Measurements from ENCODE around the gene TAS2R60. TPM values are rescaled to one million over a fixed set of nuclear protein-coding genes. Genes with fewer than 3 reads are reported as not detected.

TAS2R60 gene
- polyA plus RNA-seq, 1 donor from 2014 or later, result not detected

Other genes with a start within 250 kb of the TAS2R60 start
- not detected in 2 replicates for gene TAS2R40, start 221.4 kb upstream of the TAS2R60 start, polyA plus RNA-seq
- gene GSTK1, start 180.0 kb upstream of the TAS2R60 start, polyA plus RNA-seq, result 12.8 and 16.5 TPM in 2 replicates
- gene TMEM139, start 158.5 kb upstream of the TAS2R60 start, polyA plus RNA-seq, result not detected in 2 replicates
- 9.0 and 15.8 TPM in 2 replicates for gene CASP2, start 155.1 kb upstream of the TAS2R60 start, polyA plus RNA-seq
- gene CLCN1, start 127.3 kb upstream of the TAS2R60 start, polyA plus RNA-seq, result 0.20 TPM in 1 of 2 replicates, not detected in the other
- 45.9 and 58.5 TPM in 2 replicates for gene FAM131B, start 80.7 kb upstream of the TAS2R60 start, polyA plus RNA-seq
- gene ZYX, start 62.1 kb upstream of the TAS2R60 start, polyA plus RNA-seq, result 10.0 and 15.8 TPM in 2 replicates
- not detected in 2 replicates for gene EPHA1, start 34.6 kb upstream of the TAS2R60 start, polyA plus RNA-seq
- not detected in 2 replicates for gene TAS2R41, start 34.4 kb downstream of the TAS2R60 start, polyA plus RNA-seq
- gene CTAGE15, start 128.3 kb downstream of the TAS2R60 start, polyA plus RNA-seq, result not detected in 2 replicates
- 0.08 and 0.28 TPM in 2 replicates for gene TCAF2, start 177.5 kb downstream of the TAS2R60 start, polyA plus RNA-seq